GM18505 (cell line): ENCODE measurements around the gene NIM1K.
"Not testable (repeated sequence)": the region's sequence is repeated elsewhere in the genome, so short reads cannot be mapped to it uniquely, and the experiment has no call there.

Experiments
- ATAC-seq: cut with Tn5 transposase; IDR thresholded peaks from one replicate; pipeline ENCODE4 v1.9.1; 2021; ENCODE audit not compliant: unreplicated experiment
- POLR2A ChIP-seq: IDR thresholded peaks from 4 replicates; pipeline ENCODE4 v1.6.1; 2011; ENCODE audit warnings: borderline replicate concordance; ENCODE audit not compliant: insufficient read depth, insufficient read length; ENCODE audit errors: extremely low read depth

NIM1K gene

DNA sequence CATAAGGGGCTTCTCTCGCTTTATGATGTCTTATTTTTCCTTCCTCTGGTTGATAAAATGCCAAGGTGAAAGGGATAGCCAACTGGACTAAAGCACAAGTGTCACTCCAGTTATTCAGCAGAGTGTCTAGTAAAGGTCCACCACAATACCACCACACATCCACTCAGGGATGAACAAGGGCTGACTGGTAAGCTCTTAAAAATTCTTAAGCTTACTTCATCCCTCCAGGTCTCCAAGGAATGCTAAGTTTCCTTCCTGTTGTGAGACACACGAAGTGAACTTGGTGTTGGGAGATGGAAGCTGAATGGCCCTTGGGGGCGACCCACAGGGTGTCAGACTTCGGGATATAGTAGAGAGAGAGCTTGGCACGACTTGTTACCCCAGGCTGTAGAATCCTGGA lies 124.4 kb downstream of the NIM1K start:
- TF ChIP-seq POLR2A: no peak
- no peak for ATAC-seq

DNA sequence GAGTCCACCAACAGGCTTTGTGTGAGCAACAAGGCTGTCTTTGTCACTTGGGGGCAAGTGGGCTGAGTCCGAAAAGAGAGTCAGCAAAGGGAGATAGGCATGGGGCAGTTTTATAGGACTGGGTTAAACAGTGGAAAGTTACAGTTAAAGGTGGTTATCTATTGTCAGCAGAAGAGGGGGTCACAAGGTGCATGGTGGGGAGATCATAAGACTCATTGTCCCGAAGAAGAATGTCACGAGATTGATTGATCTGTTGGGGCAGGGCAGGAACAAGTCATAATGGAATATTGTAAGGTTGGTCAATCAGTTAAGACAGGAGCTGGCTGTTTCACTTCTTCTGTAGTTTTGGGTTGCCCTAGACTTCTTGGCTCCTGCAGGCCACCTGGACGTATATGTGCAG lies 128.8 kb downstream of the NIM1K start:
- ATAC-seq: no peak
- no peak for TF ChIP-seq POLR2A

DNA sequence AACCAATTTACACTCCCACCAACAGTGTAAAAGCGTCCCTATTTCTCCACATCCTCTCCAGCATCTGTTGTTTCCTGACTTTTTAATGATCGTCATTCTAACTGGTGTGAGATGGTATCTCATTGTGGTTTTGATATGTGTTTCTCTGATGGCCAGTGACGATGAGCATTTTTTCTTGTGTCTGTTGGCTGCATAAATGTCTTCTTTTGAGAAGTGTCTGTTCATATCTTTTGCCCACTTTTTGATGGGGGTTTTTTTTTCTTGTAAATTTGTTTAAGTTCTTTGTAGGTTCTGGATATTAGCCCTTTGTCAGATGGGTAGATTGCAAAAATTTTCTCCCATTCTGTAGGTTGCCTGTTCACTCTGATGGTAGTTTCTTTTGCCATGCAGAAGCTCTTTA lies 131.5 kb downstream of the NIM1K start:
- not testable (repeated sequence) for ATAC-seq

DNA sequence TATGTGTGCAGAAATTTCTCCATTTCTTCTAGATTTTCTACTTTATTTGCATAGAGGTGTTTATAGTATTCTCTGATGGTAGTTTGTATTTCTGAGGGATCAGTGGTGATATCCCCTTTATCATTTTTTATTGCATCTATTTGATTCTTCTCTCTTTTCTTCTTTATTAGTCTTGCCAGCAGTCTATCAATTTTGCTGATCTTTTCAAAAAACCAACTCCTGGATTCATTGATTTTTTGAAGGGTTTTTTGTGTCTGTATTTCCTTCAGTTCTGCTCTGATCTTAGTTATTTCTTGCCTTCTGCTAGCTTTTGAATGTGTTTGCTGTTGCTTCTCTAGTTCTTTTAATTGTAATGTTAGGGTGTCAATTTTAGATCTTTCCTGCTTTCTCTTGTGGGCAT lies 133.6 kb downstream of the NIM1K start:
- ATAC-seq: not testable (repeated sequence)
